ENCODE results near the gene NKX2-2.

- TF ChIP-seq POLR2A (IDR thresholded peaks at IDR 0.05; ENCODE audit: low read length), result no peak
- no peak for TF ChIP-seq GATA1 (IDR thresholded peaks at IDR 0.05; ENCODE audit: low read depth, low read length)
Measured at GRCh38 chr20:21498195-21498594, 15.7 kb downstream of the NKX2-2 start.
